ENCODE measurements around the gene MCC.

DNA sequence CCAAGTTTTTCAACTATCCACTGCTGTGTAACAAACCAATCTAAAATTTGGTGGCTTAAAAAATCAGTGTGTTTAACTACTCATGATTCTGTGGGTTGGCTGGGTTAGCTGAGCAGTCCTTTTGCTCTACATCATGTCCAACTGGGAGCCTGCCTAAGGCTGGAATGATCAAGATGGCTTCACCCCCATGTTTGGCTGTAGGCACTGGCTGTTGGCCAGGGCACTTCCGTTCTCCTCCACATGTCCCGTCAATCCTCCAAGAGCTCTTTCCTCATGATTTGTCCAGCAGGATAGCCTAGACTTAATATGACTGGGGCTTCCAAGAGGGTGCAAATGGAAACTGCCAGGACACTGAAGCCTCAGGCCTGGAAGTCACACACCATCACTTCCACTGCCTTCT lies 36.5 kb downstream of the MCC start:
- TF ChIP-seq, protein P1, sequence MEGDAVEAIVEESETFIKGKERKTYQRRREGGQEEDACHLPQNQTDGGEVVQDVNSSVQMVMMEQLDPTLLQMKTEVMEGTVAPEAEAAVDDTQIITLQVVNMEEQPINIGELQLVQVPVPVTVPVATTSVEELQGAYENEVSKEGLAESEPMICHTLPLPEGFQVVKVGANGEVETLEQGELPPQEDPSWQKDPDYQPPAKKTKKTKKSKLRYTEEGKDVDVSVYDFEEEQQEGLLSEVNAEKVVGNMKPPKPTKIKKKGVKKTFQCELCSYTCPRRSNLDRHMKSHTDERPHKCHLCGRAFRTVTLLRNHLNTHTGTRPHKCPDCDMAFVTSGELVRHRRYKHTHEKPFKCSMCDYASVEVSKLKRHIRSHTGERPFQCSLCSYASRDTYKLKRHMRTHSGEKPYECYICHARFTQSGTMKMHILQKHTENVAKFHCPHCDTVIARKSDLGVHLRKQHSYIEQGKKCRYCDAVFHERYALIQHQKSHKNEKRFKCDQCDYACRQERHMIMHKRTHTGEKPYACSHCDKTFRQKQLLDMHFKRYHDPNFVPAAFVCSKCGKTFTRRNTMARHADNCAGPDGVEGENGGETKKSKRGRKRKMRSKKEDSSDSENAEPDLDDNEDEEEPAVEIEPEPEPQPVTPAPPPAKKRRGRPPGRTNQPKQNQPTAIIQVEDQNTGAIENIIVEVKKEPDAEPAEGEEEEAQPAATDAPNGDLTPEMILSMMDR (IDR thresholded peaks at IDR 0.05) = no peak
- TF ChIP-seq POLR2A (IDR thresholded peaks at IDR 0.05) = no peak
